Measurements from ENCODE around the gene CCDC24. TPM values are rescaled to one million over a fixed set of nuclear protein-coding genes. Genes with fewer than 3 reads are reported as not detected.
A peak's percentile ranks its signal among the peaks of the same experiment; 100 is the strongest.

Gene CCDC24
- total RNA-seq, 4 donors from 2014 or later, result 3.1 to 10.6 (median 7.0) TPM; not detected in 1

- Histone ChIP-seq H3K27me3 (no peaks in the 10 kb centered on the region), H3K27ac (no peak overlapping the region), H3K9me3 (no peaks in the 10 kb centered on the region), H3K36me3 (no peaks in the 10 kb centered on the region), H3K4me1 (no peaks in the 10 kb centered on the region), H3K4me3 (no peak overlapping the region)
- no peak for TF ChIP-seq POLR2A (IDR thresholded peaks at IDR 0.05)
- intact Hi-C loops (cut with DNase I; ENCODE audit: low total_unique reads), result no loop called here
- DNase-seq, result no peak
These were observed 2.0 kb downstream of the CCDC24 start for GRCh38 chr1:43993206-43993914.

GRCh38 chr1:43994071-43994470 is 2.7 kb downstream of the CCDC24 start:
- TF ChIP-seq CTCF (IDR thresholded peaks at IDR 0.05) (no peak), POLR2A (IDR thresholded peaks at IDR 0.05) (no peak)
- Histone ChIP-seq H3K27ac (no peak overlapping the region), H3K4me1 (no peaks in the 10 kb centered on the region), H3K4me3 (no peak overlapping the region), H3K27me3 (no peaks in the 10 kb centered on the region), H3K36me3 (no peaks in the 10 kb centered on the region), H3K9me3 (no peaks in the 10 kb centered on the region)
- no peak for DNase-seq
- intact Hi-C loops (cut with DNase I; ENCODE audit: low total_unique reads), result no loop called here

DNA sequence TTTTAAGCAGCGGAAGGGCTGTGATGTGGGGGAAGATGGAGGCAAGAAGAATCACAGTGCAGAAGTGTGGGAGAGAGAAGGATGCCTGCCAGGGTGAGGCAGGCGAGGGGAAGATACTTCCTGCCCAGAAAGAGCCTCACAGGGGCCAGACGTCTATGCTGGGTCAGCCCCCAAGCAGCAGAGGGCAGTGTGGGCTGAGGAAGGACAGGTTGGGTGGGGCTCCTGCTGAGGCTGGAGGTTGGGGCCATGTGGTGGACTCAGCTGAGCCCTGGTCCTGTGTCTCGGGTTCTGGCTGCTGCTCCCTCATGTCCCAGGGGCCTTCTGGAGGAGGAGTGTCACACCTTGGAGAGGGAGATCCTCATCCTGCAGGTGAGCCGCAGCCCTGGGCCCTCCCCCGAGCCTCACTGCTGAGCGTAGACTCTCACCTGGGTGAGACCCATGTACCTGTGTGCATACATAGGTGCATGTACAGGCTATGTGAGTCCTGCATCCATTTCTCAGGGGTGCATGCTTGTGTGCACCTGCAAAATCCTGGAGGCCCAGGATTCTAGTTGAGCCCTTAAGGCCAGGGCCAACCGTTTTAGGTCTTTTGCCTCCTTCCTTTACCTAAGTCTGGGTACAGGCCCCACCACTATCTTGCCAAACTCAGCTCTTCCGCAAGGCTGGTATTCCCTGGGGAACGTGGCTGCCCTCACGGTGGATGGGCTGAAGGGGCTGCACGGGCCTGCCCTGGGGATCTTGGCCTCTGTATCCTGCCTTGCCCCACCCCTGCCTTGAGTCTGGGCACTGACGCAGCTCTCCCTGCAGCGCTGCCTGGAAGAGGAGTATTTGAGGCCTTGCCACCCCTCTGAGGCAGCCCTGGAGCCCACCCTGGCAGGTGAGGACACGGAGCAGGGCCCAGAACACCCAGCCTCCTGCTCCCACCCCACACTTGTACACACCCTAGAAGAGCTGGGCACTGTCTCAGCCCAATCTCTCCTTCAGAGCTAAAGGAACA is 3.7 kb downstream of the CCDC24 start:
- H3K4me3 ChIP-seq, result no peak overlapping the region
- TF ChIP-seq POLR2A (IDR thresholded peaks at IDR 0.05) (no peak), CTCF (IDR thresholded peaks at IDR 0.05) (no peak)
- no peaks in the 10 kb centered on the region for H3K36me3 ChIP-seq
- DNase-seq, result no peak
- no peaks in the 10 kb centered on the region for H3K9me3 ChIP-seq
- no peak overlapping the region for H3K27ac ChIP-seq
- intact Hi-C loops (cut with DNase I; ENCODE audit: low total_unique reads), result no loop called here
- no peaks in the 10 kb centered on the region for H3K4me1 ChIP-seq
- H3K27me3 ChIP-seq, result no peaks in the 10 kb centered on the region

DNA sequence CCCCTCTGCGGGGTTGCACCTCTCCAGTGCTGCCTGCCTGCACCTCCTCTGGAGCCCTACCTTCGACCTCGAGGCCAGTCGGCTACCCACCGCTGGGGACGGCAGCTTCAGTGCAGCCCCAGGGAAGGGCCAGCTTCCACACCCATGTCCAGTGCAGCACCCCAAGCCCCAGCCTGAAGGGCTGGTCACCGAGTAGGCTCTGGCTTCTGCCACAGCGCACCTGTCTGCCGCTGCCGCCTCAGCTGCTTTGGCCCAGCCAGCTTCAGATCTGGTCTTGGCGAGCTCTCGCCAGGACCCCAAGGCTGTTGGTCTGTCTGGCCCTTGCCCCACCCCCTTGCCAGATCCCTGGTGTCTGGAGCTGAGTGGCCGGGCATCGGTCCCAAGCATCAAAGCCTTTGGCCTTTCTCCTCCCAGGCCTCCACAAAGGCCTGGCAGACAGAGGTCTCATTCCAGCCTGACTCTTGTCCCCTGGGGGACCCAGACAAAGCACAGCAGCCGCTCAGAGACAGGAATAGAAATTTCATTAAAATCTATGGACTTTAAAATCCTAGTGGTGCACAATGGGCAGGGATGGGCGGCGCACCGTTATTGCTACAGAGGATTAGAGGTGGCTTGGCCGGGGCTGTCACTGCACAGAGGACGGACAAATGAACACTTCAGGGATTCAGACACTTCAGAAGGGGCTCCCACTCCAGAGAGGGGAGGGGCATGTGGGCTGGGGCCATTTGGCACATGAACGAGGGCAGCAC is 4.8 kb downstream of the CCDC24 start:
- Histone ChIP-seq H3K27ac (peak overlapping the region in 1 of 2 donors; percentile 16), H3K4me1 (no peaks in the 10 kb centered on the region), H3K9me3 (no peaks in the 10 kb centered on the region), H3K36me3 (no peaks in the 10 kb centered on the region), H3K4me3 (no peak overlapping the region), H3K27me3 (no peaks in the 10 kb centered on the region)
- TF ChIP-seq CTCF (IDR thresholded peaks at IDR 0.05) (no peak), POLR2A (IDR thresholded peaks at IDR 0.05) (no peak)
- intact Hi-C loops (cut with DNase I; ENCODE audit: low total_unique reads), result no loop called here
- DNase-seq, result no peak

DNA sequence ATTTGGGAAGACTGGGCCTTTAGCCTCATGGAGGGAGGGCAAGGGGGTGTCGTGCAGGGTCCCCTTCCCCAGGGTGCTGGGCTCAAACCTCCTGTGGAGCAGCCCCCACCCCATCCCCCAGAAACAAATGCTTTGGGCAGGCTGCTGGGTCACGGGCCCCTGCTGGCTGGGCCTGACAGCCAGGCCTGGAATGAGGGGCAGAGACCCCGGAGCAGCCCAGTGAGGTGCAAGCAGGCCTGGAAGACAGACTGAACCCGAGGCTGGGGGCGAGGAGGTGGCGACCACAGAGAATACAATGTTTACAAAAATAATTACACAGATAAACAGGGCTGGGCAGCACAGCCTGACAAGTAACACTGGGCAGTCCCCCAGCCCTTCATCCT is 5.3 kb downstream of the CCDC24 start:
- Histone ChIP-seq H3K4me3 (no peak overlapping the region), H3K4me1 (no peaks in the 10 kb centered on the region), H3K27ac (peak overlapping the region in 1 of 2 donors; percentile 16), H3K27me3 (no peaks in the 10 kb centered on the region), H3K36me3 (no peaks in the 10 kb centered on the region), H3K9me3 (no peaks in the 10 kb centered on the region)
- DNase-seq, result no peak
- intact Hi-C loops (cut with DNase I; ENCODE audit: low total_unique reads), result no loop called here
- TF ChIP-seq CTCF (IDR thresholded peaks at IDR 0.05) (no peak), POLR2A (IDR thresholded peaks at IDR 0.05) (no peak)
